ENCODE data around the gene SRD5A1. TPM values are rescaled to one million over a fixed set of nuclear protein-coding genes. Genes with fewer than 3 reads are reported as not detected.

The SRD5A1 gene
- total RNA-seq, 4 donors from 2014 or later, result 3.5 to 11.5 (median 6.9) TPM

GRCh38 chr5:6623228-6623627, 10.0 kb upstream of the SRD5A1 start:
- H3K27me3 ChIP-seq, result no peaks in the 10 kb centered on the region
- 74 to 80% methylated on average over 4 of the region's 4 CpGs for whole genome bisulfite sequencing, 2 donors
- no peak overlapping the region for H3K27ac ChIP-seq
- TF ChIP-seq EP300 (IDR thresholded peaks at IDR 0.05), result no peak
- TF ChIP-seq POLR2A (IDR thresholded peaks at IDR 0.05), result no peak
- TF ChIP-seq CTCF (IDR thresholded peaks at IDR 0.05), result no peak
- peaks cover 4 to 86% (median 8%) of the 10 kb centered on the region in 3 donors for H3K36me3 ChIP-seq
- no peaks in the 10 kb centered on the region for H3K4me1 ChIP-seq
- H3K9me3 ChIP-seq, result peaks cover 0 to 5% (median 0%) of the 10 kb centered on the region in 4 donors
- no peak for DNase-seq (ENCODE audit: low spot score in 2 of 2)
- no peak overlapping the region for H3K4me3 ChIP-seq

- TF ChIP-seq CTCF (IDR thresholded peaks at IDR 0.05) (no peak), EP300 (IDR thresholded peaks at IDR 0.05) (no peak), POLR2A (IDR thresholded peaks at IDR 0.05) (no peak)
- Histone ChIP-seq H3K27ac (no peak overlapping the region), H3K9me3 (peaks cover 0 to 5% (median 0%) of the 10 kb centered on the region in 4 donors), H3K4me3 (no peak overlapping the region), H3K36me3 (peaks cover 4 to 88% (median 8%) of the 10 kb centered on the region in 3 donors), H3K4me1 (no peaks in the 10 kb centered on the region), H3K27me3 (no peaks in the 10 kb centered on the region)
- WGBS, 2 donors, result 91 to 96% methylated on average over 3 of the region's 3 CpGs
- no peak for DNase-seq (ENCODE audit: low spot score in 2 of 2)
Observed at GRCh38 chr5:6623941-6624340, 9.3 kb upstream of the SRD5A1 start.

- H3K4me3 ChIP-seq, result no peak overlapping the region
- peaks cover 0 to 88% (median 8%) of the 10 kb centered on the region in 3 donors for H3K36me3 ChIP-seq
- H3K4me1 ChIP-seq, result peaks cover 0 to 8% (median 4%) of the 10 kb centered on the region in 4 donors
- TF ChIP-seq EP300 (IDR thresholded peaks at IDR 0.05), result no peak
- TF ChIP-seq POLR2A (IDR thresholded peaks at IDR 0.05), result no peak
- TF ChIP-seq CTCF (IDR thresholded peaks at IDR 0.05), result no peak
- no peak overlapping the region for H3K27ac ChIP-seq
- no peaks in the 10 kb centered on the region for H3K27me3 ChIP-seq
- H3K9me3 ChIP-seq, result peaks cover 0 to 5% (median 0%) of the 10 kb centered on the region in 4 donors
- DNase-seq (ENCODE audit: low spot score in 2 of 2), result no peak
- 87 to 89% methylated on average over 10 of the region's 10 CpGs for WGBS, 2 donors
Observed at GRCh38 chr5:6626508-6626907, 6.7 kb upstream of the SRD5A1 start.

- DNase-seq (ENCODE audit: low spot score in 2 of 2), result no peak
- no peaks in the 10 kb centered on the region for H3K9me3 ChIP-seq
- 86 to 89% methylated on average over 4 of the region's 4 CpGs for WGBS, 2 donors
- peaks cover 0 to 43% (median 0%) of the 10 kb centered on the region in 3 donors for H3K36me3 ChIP-seq
- H3K4me1 ChIP-seq, result peaks cover 0 to 30% (median 16%) of the 10 kb centered on the region in 4 donors
- TF ChIP-seq EP300 (IDR thresholded peaks at IDR 0.05) (no peak), POLR2A (IDR thresholded peaks at IDR 0.05) (no peak), CTCF (IDR thresholded peaks at IDR 0.05) (no peak)
- no peak overlapping the region for H3K4me3 ChIP-seq
- no peaks in the 10 kb centered on the region for H3K27me3 ChIP-seq
- H3K27ac ChIP-seq, result no peak overlapping the region
Observed at GRCh38 chr5:6631441-6631840, 1.8 kb upstream of the SRD5A1 start.

- no peaks in the 10 kb centered on the region for H3K9me3 ChIP-seq
- 1% methylated on average over 23 to 28 of the region's 33 CpGs for WGBS, 2 donors
- TF ChIP-seq CTCF (IDR thresholded peaks at IDR 0.05), result no peak
- TF ChIP-seq EP300 (IDR thresholded peaks at IDR 0.05), result no peak
- no peak for TF ChIP-seq POLR2A (IDR thresholded peaks at IDR 0.05)
- peak overlapping the region; percentile 70 to 99 (median 72) for H3K4me3 ChIP-seq
- peaks cover 0 to 30% (median 16%) of the 10 kb centered on the region in 4 donors for H3K4me1 ChIP-seq
- H3K27me3 ChIP-seq, result no peaks in the 10 kb centered on the region
- peaks cover 0 to 40% (median 0%) of the 10 kb centered on the region in 3 donors for H3K36me3 ChIP-seq
- no peak for DNase-seq (ENCODE audit: low spot score in 2 of 2)
- peak overlapping the region; percentile 75 to 96 (median 94) for H3K27ac ChIP-seq
Observed at GRCh38 chr5:6632324-6632887, 834 bp upstream of the SRD5A1 start.
